ENCODE results near the gene PROSER2. TPM values are rescaled to one million over a fixed set of nuclear protein-coding genes. Genes with fewer than 3 reads are reported as not detected.

PROSER2 gene
- polyA plus RNA-seq, 2 of the 4 experiments (the other 2 are of a cell fraction), result 10.1 to 14.4 TPM

- ATAC-seq (no peak), FAIRE-seq (no peak), DNase-seq (ENCODE audit: low read depth in 1 of 2, low spot score in 1 of 2) (no peak)
- no peak overlapping the region for H3K4me3 ChIP-seq
- TF ChIP-seq, protein P1, sequence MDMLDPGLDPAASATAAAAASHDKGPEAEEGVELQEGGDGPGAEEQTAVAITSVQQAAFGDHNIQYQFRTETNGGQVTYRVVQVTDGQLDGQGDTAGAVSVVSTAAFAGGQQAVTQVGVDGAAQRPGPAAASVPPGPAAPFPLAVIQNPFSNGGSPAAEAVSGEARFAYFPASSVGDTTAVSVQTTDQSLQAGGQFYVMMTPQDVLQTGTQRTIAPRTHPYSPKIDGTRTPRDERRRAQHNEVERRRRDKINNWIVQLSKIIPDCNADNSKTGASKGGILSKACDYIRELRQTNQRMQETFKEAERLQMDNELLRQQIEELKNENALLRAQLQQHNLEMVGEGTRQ (IDR thresholded peaks at IDR 0.05), result no peak
- TF ChIP-seq KDM1A (IDR thresholded peaks at IDR 0.05; ENCODE audit: low read depth) (no peak), NFE2L2 (conservative IDR thresholded peaks at IDR 0.05; ENCODE audit: low read length) (no peak), JUNB (IDR thresholded peaks at IDR 0.05) (no peak), GATA3 (IDR thresholded peaks at IDR 0.05; ENCODE audit: borderline replicate concordance) (no peak), ZSCAN20 (CRISPR knock-in tag; IDR thresholded peaks at IDR 0.05) (no peak), EHMT2 (IDR thresholded peaks at IDR 0.05; ENCODE audit: low read depth) (no peak), ZC3H11A (IDR thresholded peaks at IDR 0.05) (no peak), ZNF302 (CRISPR knock-in tag; IDR thresholded peaks at IDR 0.05) (no peak)
- TF ChIP-seq, protein P2, sequence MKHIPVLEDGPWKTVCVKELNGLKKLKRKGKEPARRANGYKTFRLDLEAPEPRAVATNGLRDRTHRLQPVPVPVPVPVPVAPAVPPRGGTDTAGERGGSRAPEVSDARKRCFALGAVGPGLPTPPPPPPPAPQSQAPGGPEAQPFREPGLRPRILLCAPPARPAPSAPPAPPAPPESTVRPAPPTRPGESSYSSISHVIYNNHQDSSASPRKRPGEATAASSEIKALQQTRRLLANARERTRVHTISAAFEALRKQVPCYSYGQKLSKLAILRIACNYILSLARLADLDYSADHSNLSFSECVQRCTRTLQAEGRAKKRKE (CRISPR knock-in tag; IDR thresholded peaks at IDR 0.05; ENCODE audit: low read depth), result no peak
- WGBS (ENCODE audit: missing lambda C conversion rate), result 95% methylated on average over 6 of the region's 6 CpGs
- CTCF ChIA-PET, result interaction anchor here (0.8 kb wide), 1 partner anchor 9 kb away, joined by 3 read pairs; no protein-coding TSS in a partner anchor
- H3K4me1 ChIP-seq, result peaks cover 22% of the 10 kb centered on the region
- POLR2A ChIA-PET, result no interaction called here
- no peak overlapping the region for H3K27ac ChIP-seq
- H3K4me2 ChIP-seq, result no peak overlapping the region
- H3K9me3 ChIP-seq, result no peaks in the 10 kb centered on the region
These were observed 77.8 kb downstream of the PROSER2 start for GRCh38 chr10:11901036-11901301.

GRCh38 chr10:11901454-11901832 lies 78.3 kb downstream of the PROSER2 start:
- WGBS (ENCODE audit: missing lambda C conversion rate), result 63% methylated on average over 7 of the region's 7 CpGs
- ATAC-seq (no peak), DNase-seq (ENCODE audit: low read depth in 1 of 2, low spot score in 1 of 2) (no peak), FAIRE-seq (no peak)
- Histone ChIP-seq H3K9me3 (no peaks in the 10 kb centered on the region), H3K4me3 (no peak overlapping the region), H3K4me2 (no peak overlapping the region), H3K4me1 (peaks cover 22% of the 10 kb centered on the region), H3K27ac (peak overlapping the region in 1 of 2 experiments; percentile 12; a peak in 3 of 6 replicates)
- CTCF ChIA-PET, result interaction anchor here (1.4 kb wide), 1 partner anchor 14 kb away, joined by 4 read pairs; no protein-coding TSS in a partner anchor
- TF ChIP-seq BHLHE40 (IDR thresholded peaks at IDR 0.05; ENCODE audit: low read depth, low read length) (no peak), GATA3 (IDR thresholded peaks at IDR 0.05; ENCODE audit: borderline replicate concordance) (peak; percentile 12; the same call in 1 of the 2 replicates), NR3C1 (IDR thresholded peaks at IDR 0.05) (no peak), CBX8 (IDR thresholded peaks at IDR 0.05) (no peak)
- POLR2A ChIA-PET, result no interaction called here

DNA sequence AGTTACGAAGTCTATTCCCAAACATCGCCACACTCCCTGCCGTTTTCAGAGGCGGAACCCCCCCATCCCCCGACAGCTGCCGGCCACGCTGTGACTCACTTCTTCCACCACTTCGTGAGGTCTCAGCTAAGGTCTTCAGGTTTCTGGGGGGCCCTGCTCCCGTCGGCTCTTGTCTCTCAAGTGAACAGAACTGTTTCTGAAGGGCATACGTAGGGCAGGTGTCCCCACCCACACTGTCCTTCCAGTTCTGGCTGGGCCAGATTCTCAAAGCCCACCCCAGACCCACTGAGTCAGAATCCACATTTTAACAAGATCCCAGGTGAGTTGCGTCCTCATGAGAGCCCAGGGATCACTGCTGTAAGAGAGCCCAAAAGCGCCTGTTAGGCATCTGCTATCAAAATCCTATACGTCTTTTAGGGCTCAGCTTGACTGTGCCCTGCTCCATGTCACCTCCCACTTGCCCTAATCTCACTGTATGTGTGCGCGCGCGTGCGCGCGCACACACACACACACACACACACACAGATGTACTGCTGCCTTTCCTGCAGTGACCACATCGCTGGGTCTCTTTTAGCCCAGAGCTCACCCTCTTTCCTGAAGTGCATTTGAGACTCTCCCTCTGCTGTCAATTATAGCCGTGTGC lies 78.8 kb downstream of the PROSER2 start:
- TF ChIP-seq SMC3 (IDR thresholded peaks at IDR 0.05) (no peak), CEBPB (IDR thresholded peaks at IDR 0.05) (no peak), GATA3 (IDR thresholded peaks at IDR 0.05; ENCODE audit: borderline replicate concordance) (no peak), KDM1A (IDR thresholded peaks at IDR 0.05; ENCODE audit: low read depth) (no peak), CHD2 (IDR thresholded peaks at IDR 0.05; ENCODE audit: low read length, partially characterized antibody) (no peak), EHMT2 (IDR thresholded peaks at IDR 0.05; ENCODE audit: low read depth) (no peak), PBX3 (IDR thresholded peaks at IDR 0.05) (no peak), ZSCAN20 (CRISPR knock-in tag; IDR thresholded peaks at IDR 0.05) (no peak), JUN (IDR thresholded peaks at IDR 0.05) (no peak), NPAS2 (CRISPR knock-in tag; IDR thresholded peaks at IDR 0.05; ENCODE audit: borderline replicate concordance) (no peak), TFCP2L1 (CRISPR knock-in tag; IDR thresholded peaks at IDR 0.05) (no peak), KDM5A (IDR thresholded peaks at IDR 0.05) (no peak)
- H3K9me3 ChIP-seq, result no peaks in the 10 kb centered on the region
- ChIA-PET CTCF (interaction anchor here (1.4 kb wide), 1 partner anchor 14 kb away, joined by 4 read pairs; no protein-coding TSS in a partner anchor), POLR2A (no interaction called here)
- WGBS (ENCODE audit: missing lambda C conversion rate), result 85% methylated on average over 23 of the region's 23 CpGs
- H3K27ac ChIP-seq, result peak overlapping the region in 1 of 2 experiments; percentile 12; a peak in 2 of 6 replicates
- DNase-seq (ENCODE audit: low read depth in 1 of 2, low spot score in 1 of 2), result no peak
- no peak overlapping the region for H3K4me2 ChIP-seq
- H3K4me1 ChIP-seq, result peaks cover 22% of the 10 kb centered on the region
- FAIRE-seq, result no peak
- ATAC-seq, result no peak
- no peak overlapping the region for H3K4me3 ChIP-seq

Data from A549 (cell line).